H1 (cell line): ENCODE measurements around the gene TYSND1. TPM values are rescaled to one million over a fixed set of nuclear protein-coding genes. Genes with fewer than 3 reads are reported as not detected.

Source experiments
- CTCF ChIA-PET: fragments of 300-600 bp; sonication (Branson Sonifier 250); formaldehyde crosslinking; loops from one replicate; lab custom pipeline; 2021; ENCODE audit not compliant: partially characterized antibody; lab: Charles Lee
- POLR2A ChIA-PET: fragments of 300-600 bp; sonication (Branson Sonifier 250); formaldehyde crosslinking; loops from one replicate; lab custom pipeline; 2021; ENCODE audit warnings: inconsistent platforms; ENCODE audit not compliant: partially characterized antibody; lab: Charles Lee
- DNase-seq, 2 experiments: peaks; one replicate each; pipeline versions ENCODE4 v3.0.0 to v3.0.0-alpha.2; 2010 to 2022; ENCODE audit warnings: low spot score in 2 of 2, low read depth in 1 of 2, mixed read lengths in 1 of 2
- FAIRE-seq: peaks from 2 replicates; lab custom pipeline; 2011; peaks lifted over from hg19 to GRCh38; lab: Jason Lieb, UNC
- H2AFZ ChIP-seq: 2 replicates; pipeline ENCODE4 v1.8.1; 2012; ENCODE audit warnings: low read length, inconsistent platforms
- H2AK5ac ChIP-seq: 2 replicates; pipeline ENCODE4 v1.6.1; 2013; ENCODE audit warnings: low read depth, low read length
- H2BK120ac ChIP-seq: replicated peaks from 2 replicates; pipeline ENCODE3; 2013; ENCODE audit warnings: low read depth, low read length, inconsistent platforms
- H2BK12ac ChIP-seq: 2 replicates; pipeline ENCODE4 v1.6.1; 2013; ENCODE audit warnings: low read depth, low read length
- H2BK15ac ChIP-seq: 2 replicates; pipeline ENCODE4 v1.6.1; 2013; ENCODE audit warnings: low read length
- H2BK20ac ChIP-seq: 2 replicates; pipeline ENCODE4 v1.6.1; 2013; ENCODE audit warnings: low read length
- H2BK5ac ChIP-seq: 2 replicates; pipeline ENCODE4 v1.6.1; 2013; ENCODE audit warnings: low read depth, low read length
- H3K14ac ChIP-seq: 2 replicates; pipeline ENCODE4 v1.6.1; 2013; ENCODE audit warnings: inconsistent platforms; ENCODE audit not compliant: insufficient read length
- H3K18ac ChIP-seq: 2 replicates; pipeline ENCODE4 v1.6.1; 2013; ENCODE audit warnings: low read length; ENCODE audit errors: extremely low read depth
- H3K23ac ChIP-seq: 2 replicates; pipeline ENCODE4 v1.6.1; 2013; ENCODE audit warnings: inconsistent platforms; ENCODE audit not compliant: insufficient read length
- H3K23me2 ChIP-seq: 2 replicates; pipeline ENCODE4 v1.6.1; 2013; ENCODE audit warnings: low read depth, low read length
- H3K27ac ChIP-seq: 2 replicates; pipeline ENCODE4 v1.6.1; 2011; ENCODE audit warnings: low read depth, low read length, inconsistent platforms
- H3K27me3 ChIP-seq, 4 experiments: replicated peaks in 1 of 4; 1 replicate in 1 of 4; 2 replicates in 3 of 4; pipeline versions ENCODE4 v1.6.1 to v1.8.1; 2011 to 2013; ENCODE audit warnings: low read length in 3 of 4, mild to moderate bottlenecking in 3 of 4, inconsistent platforms in 2 of 4, mixed read lengths in 2 of 4, moderate library complexity in 1 of 4; ENCODE audit not compliant: control insufficient read depth in 3 of 4, insufficient read depth in 3 of 4; ENCODE audit errors: extremely low read depth in 1 of 4
- H3K36me3 ChIP-seq, 4 experiments: 2 replicates each; pipeline versions ENCODE4 v1.6.1 to v1.8.1; 2011 to 2013; ENCODE audit warnings: mild to moderate bottlenecking in 4 of 4, low read length in 3 of 4, moderate library complexity in 2 of 4, control low read depth in 1 of 4, inconsistent platforms in 1 of 4; ENCODE audit not compliant: insufficient read depth in 4 of 4, control insufficient read depth in 2 of 4
- H3K4ac ChIP-seq: replicated peaks from 2 replicates; pipeline ENCODE3; 2013; ENCODE audit warnings: low read length, low read depth, mixed read lengths, inconsistent platforms; ENCODE audit not compliant: insufficient read length
- H3K4me1 ChIP-seq, 4 experiments: replicated peaks in 1 of 4; 1 replicate in 1 of 4; 2 replicates in 3 of 4; pipeline versions ENCODE4 v1.6.1 to v1.8.1; 2011 to 2013; ENCODE audit warnings: low read length in 3 of 4, inconsistent platforms in 2 of 4, mixed read lengths in 1 of 4; ENCODE audit not compliant: insufficient read depth in 4 of 4, control insufficient read depth in 3 of 4
- H3K4me2 ChIP-seq, 2 experiments: 2 replicates each; pipeline versions ENCODE4 v1.6.1 to v1.8.1; 2011 to 2013; ENCODE audit warnings: low read depth in 2 of 2, low read length in 2 of 2, control low read depth in 1 of 2, inconsistent platforms in 1 of 2, mild to moderate bottlenecking in 1 of 2; ENCODE audit not compliant: insufficient read depth in 1 of 2
- H3K4me3 ChIP-seq, 4 experiments: fragments of 200-600, 300-600 bp in 1 of 4; sonication (generic), shearing (Covaris generic), sonication (Bioruptor Twin) in 1 of 4; 2 replicates each; pipeline versions ENCODE4 v1.5.1 to v1.8.1; 2011 to 2016; ENCODE audit warnings: low read length in 4 of 4, low read depth in 3 of 4, control low read depth in 2 of 4, inconsistent platforms in 2 of 4, mild to moderate bottlenecking in 2 of 4, mixed read lengths in 1 of 4, moderate library complexity in 1 of 4; ENCODE audit not compliant: insufficient read depth in 2 of 4; ENCODE audit errors: extremely low read depth in 1 of 4
- H3K56ac ChIP-seq: replicated peaks from 2 replicates; pipeline ENCODE3; 2013; ENCODE audit warnings: low read depth, mild to moderate bottlenecking, mixed read lengths, low read length, inconsistent platforms; ENCODE audit not compliant: insufficient read length
- H3K79me1 ChIP-seq: 2 replicates; pipeline ENCODE4 v1.6.1; 2013; ENCODE audit warnings: low read depth, low read length, control low read depth
- H3K79me2 ChIP-seq, 2 experiments: 2 replicates each; pipeline versions ENCODE4 v1.6.1 to v1.8.1; 2012 to 2013; ENCODE audit warnings: low read length in 2 of 2, mild to moderate bottlenecking in 2 of 2, inconsistent platforms in 1 of 2; ENCODE audit not compliant: insufficient read depth in 2 of 2, control insufficient read depth in 1 of 2
- H3K9ac ChIP-seq, 4 experiments: replicated peaks in 1 of 4; 1 replicate in 1 of 4; 2 replicates in 3 of 4; pipeline versions ENCODE4 v1.6.1 to v1.8.1; 2011 to 2013; ENCODE audit warnings: low read depth in 3 of 4, low read length in 3 of 4, control low read depth in 2 of 4, mild to moderate bottlenecking in 2 of 4, moderate library complexity in 2 of 4, inconsistent platforms in 1 of 4; ENCODE audit errors: extremely low read depth in 1 of 4
- H3K9me3 ChIP-seq, 2 experiments: 2 replicates each; pipeline versions ENCODE4 v1.6.1 to v1.8.1; 2012 to 2013; ENCODE audit warnings: mild to moderate bottlenecking in 2 of 2, moderate library complexity in 2 of 2, control low read depth in 1 of 2, inconsistent platforms in 1 of 2, low read depth in 1 of 2, low read length in 1 of 2, mixed read lengths in 1 of 2; ENCODE audit not compliant: insufficient read depth in 2 of 2
- H4K20me1 ChIP-seq, 2 experiments: replicated peaks in 1 of 2; 2 replicates each; pipeline versions ENCODE3 to v1.8.1; 2011 to 2013; ENCODE audit warnings: inconsistent platforms in 2 of 2, low read length in 2 of 2, mild to moderate bottlenecking in 1 of 2; ENCODE audit not compliant: insufficient read depth in 2 of 2, control insufficient read depth in 1 of 2
- H4K5ac ChIP-seq: 2 replicates; pipeline ENCODE4 v1.6.1; 2013; ENCODE audit warnings: low read length, low read depth, mixed read lengths, inconsistent platforms; ENCODE audit not compliant: insufficient read length
- H4K8ac ChIP-seq: 2 replicates; pipeline ENCODE4 v1.8.0; 2013; ENCODE audit warnings: mild to moderate bottlenecking, moderate library complexity, low read length, inconsistent platforms; ENCODE audit not compliant: insufficient read depth; ENCODE audit errors: extremely low read depth
- H4K91ac ChIP-seq: replicated peaks from 2 replicates; pipeline ENCODE3; 2013; ENCODE audit warnings: low read length, mixed read lengths, inconsistent platforms; ENCODE audit not compliant: insufficient read length
- BACH1 ChIP-seq: IDR thresholded peaks from 2 replicates; pipeline ENCODE4 v1.6.1; 2012; ENCODE audit warnings: low read length, improper control_type of control experiment
- HDAC6 ChIP-seq: IDR thresholded peaks from one replicate; pipeline ENCODE4 v1.7.1; 2012; ENCODE audit warnings: low read depth, mild to moderate bottlenecking, inconsistent platforms, low read length, moderate library complexity
- POLR2A ChIP-seq, 2 experiments: IDR thresholded peaks; 1 replicate in 1 of 2; 2 replicates in 1 of 2; pipeline ENCODE4 v1.6.1; 2011; ENCODE audit warnings: low read depth in 2 of 2, low read length in 2 of 2, mild to moderate bottlenecking in 2 of 2; ENCODE audit errors: control extremely low read depth in 1 of 2
- POU5F1 ChIP-seq: IDR thresholded peaks from 2 replicates; pipeline ENCODE4 v1.6.1; 2011; ENCODE audit warnings: low read depth, mild to moderate bottlenecking, low read length, moderate library complexity
- RAD21 ChIP-seq, 2 experiments: IDR thresholded peaks in 1 of 2; conservative IDR thresholded peaks in 1 of 2; 2 replicates each; pipeline ENCODE4 v1.6.1; 2011; ENCODE audit warnings: low read depth in 2 of 2, low read length in 2 of 2, improper control_type of control experiment in 1 of 2, inconsistent platforms in 1 of 2, mild to moderate bottlenecking in 1 of 2, moderate library complexity in 1 of 2
- RBBP5 ChIP-seq: IDR thresholded peaks from 2 replicates; pipeline ENCODE4 v1.7.1; 2012; ENCODE audit warnings: low read depth, mild to moderate bottlenecking, inconsistent platforms, low read length, moderate library complexity, borderline replicate concordance
- SIN3A ChIP-seq, 2 experiments: IDR thresholded peaks in 1 of 2; conservative IDR thresholded peaks in 1 of 2; 2 replicates each; pipeline ENCODE4 v1.6.1; 2011 to 2012; ENCODE audit warnings: low read length in 2 of 2, improper control_type of control experiment in 1 of 2, low read depth in 1 of 2, mild to moderate bottlenecking in 1 of 2
- SIX5 ChIP-seq: IDR thresholded peaks from 2 replicates; pipeline ENCODE4 v1.6.1; 2011; ENCODE audit warnings: mild to moderate bottlenecking, low read depth, low read length
- WGBS, 2 experiments: shearing (Covaris generic) in 1 of 2; methylation state at CpG; one replicate each; pipeline versions ENCODE4 v1.1.6 to v1.1.7; 2013 to 2015; ENCODE audit warnings: low lambda C conversion rate in 2 of 2, mixed read lengths in 2 of 2, inconsistent platforms in 1 of 2, low coverage in 1 of 2, missing lambda C conversion rate in 1 of 2; ENCODE audit not compliant: insufficient replicate concordance in 2 of 2, insufficient coverage in 1 of 2, insufficient read length in 1 of 2; ENCODE audit errors: extremely low coverage in 1 of 2, missing lambda C conversion rate in 1 of 2; 5-methylcytosine and 5-hydroxymethylcytosine counted together
- polyA plus RNA-seq, 7 experiments: library from polyadenylated mRNA; depleted of rRNA in 3 of 7; stranded (reverse) in 5 of 7; unstranded in 2 of 7; fragments of >200 nt in 5 of 7; fragments of 200-250 nt in 2 of 7; gene quantifications; 1 replicate in 5 of 7; 2 replicates in 1 of 7; 4 replicates in 1 of 7; pipeline versions ENCODE4 v1.2.1 to v1.2.3, GENCODE V29; 2011 to 2013; ENCODE audit warnings: missing spikeins in 2 of 7, mixed read lengths in 2 of 7
- total RNA-seq: library from RNA; stranded (reverse); fragmentation: NEBNext Ultra II Directional; extraction: Animal tissue kit (Norgen Biotek cat#: 25700); gene quantifications from 2 replicates; pipeline ENCODE4 v1.2.1, GENCODE V29; 2021
- TF ChIP-seq, protein P1 (sequence below): IDR thresholded peaks from 2 replicates; pipeline ENCODE4 v1.6.1; 2012; ENCODE audit warnings: low read length, inconsistent platforms

The TYSND1 gene
- total and polyA plus RNA-seq, 2 of the 8 experiments (the other 6 are each of a cell fraction or from before 2014, with no cell fraction given): 11.9 to 15.0 TPM

DNA sequence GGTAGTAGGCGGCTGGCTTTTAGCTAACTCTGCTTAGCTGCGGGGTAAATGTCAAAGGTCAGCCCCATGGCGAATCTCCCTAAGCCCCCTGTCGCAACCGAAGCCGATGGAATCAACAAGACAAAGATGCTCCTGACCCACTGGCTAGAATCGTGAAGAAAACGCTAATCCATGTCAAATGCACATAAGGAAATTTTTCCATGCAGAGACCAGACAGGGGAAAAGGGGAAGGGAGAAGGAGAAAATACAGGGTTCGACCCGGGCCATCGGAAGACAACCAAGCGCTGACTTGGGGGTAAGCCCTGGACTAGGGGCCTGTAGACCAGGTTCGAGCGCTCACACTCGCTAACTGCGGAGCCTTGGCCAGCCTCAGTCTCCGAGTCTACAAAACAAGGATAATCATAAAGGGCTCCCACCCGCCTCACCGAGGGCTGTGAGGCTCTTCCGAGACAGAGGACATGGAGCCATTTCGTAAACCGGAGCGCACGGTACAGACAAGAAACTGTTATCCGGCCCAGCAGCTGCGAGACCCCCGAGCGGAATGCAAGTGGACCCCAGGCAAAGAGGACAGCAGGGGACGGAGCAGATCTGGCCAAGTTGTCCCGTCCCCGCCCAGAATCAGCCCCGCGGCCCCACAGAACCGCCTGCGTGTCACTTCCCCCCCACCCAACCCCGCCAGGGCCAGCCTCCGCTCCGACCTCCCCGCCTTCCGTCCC, 23.3 kb upstream of the TYSND1 start:
- WGBS, 2 experiments: 3% methylated on average over 29 of the region's 40 CpGs; no CpG with 5 or more reads in 1 of the 2 experiments
- CTCF ChIA-PET: interaction anchor here (0.6 to 5.2 kb wide), 5 partner anchors 8 to 211 kb away, joined by 3 to 32 read pairs (median 3); partner anchors contain the start of gene TYSND1
- no peak for FAIRE-seq
- no peak overlapping the region for H2AFZ ChIP-seq
- H3K23me2 ChIP-seq: peaks cover 6% of the 10 kb centered on the region; the same call in 1 of the 2 replicates
- H2BK20ac ChIP-seq: no peak overlapping the region
- no peak overlapping the region for H3K14ac ChIP-seq
- no peak overlapping the region for H3K27ac ChIP-seq
- peaks cover 4 to 7% of the 10 kb centered on the region in 2 experiments for H4K20me1 ChIP-seq
- H3K56ac ChIP-seq: no peak overlapping the region
- 0 out of 7 replicates have a peak, but pooled peaks cover 0 to 3% (median 0%) of the 10 kb centered on the region in 4 experiments for H3K4me1 ChIP-seq
- H3K9ac ChIP-seq: peak overlapping the region; percentile 74 to 95 (median 84)
- DNase-seq: no peak
- no peak overlapping the region; the same call in 1 of the 2 replicates for H2BK12ac ChIP-seq
- H3K18ac ChIP-seq: no peak overlapping the region; the same call in 1 of the 2 replicates
- H2AK5ac ChIP-seq: no peak overlapping the region
- peak overlapping the region; percentile 52; the same call in 1 of the 2 replicates for H2BK5ac ChIP-seq
- peaks cover 0 to 10% (median 4%) of the 10 kb centered on the region in 4 experiments; a peak in 1 of 8 replicates for H3K36me3 ChIP-seq
- H4K91ac ChIP-seq: no peak overlapping the region
- H3K4me2 ChIP-seq: peak overlapping the region; percentile 74 to 87
- H3K27me3 ChIP-seq: no peaks in the 10 kb centered on the region
- H3K79me1 ChIP-seq: peaks cover 5% of the 10 kb centered on the region; the same call in 1 of the 2 replicates
- peaks cover 26 to 51% of the 10 kb centered on the region in 2 experiments for H3K79me2 ChIP-seq
- no peak overlapping the region for H3K23ac ChIP-seq
- no peak overlapping the region for H2BK120ac ChIP-seq
- no peak overlapping the region for H4K5ac ChIP-seq
- H3K4ac ChIP-seq: no peak overlapping the region
- no peaks in the 10 kb centered on the region for H3K9me3 ChIP-seq
- H3K4me3 ChIP-seq: peak overlapping the region; percentile 85 to 97 (median 96)
- H2BK15ac ChIP-seq: no peak overlapping the region
- H4K8ac ChIP-seq: no peak overlapping the region; the same call in 1 of the 2 replicates
- POLR2A ChIA-PET: interaction anchor here (0.8 to 1.6 kb wide), 9 partner anchors 11 to 56 kb away, joined by 3 to 5 read pairs (median 4); partner anchors contain the start of gene TYSND1
- TF ChIP-seq RBBP5 (0 out of 2 replicates have a peak, but pooled peaks have one; percentile 72), RAD21 (IDR thresholded peaks at IDR 0.05 in 1 of 2, conservative IDR thresholded peaks at IDR 0.05 in 1 of 2; ENCODE audit: low read depth in 2 of 2, low read length in 2 of 2) (no peak), HDAC6 (no peak), SIX5 (no peak), BACH1 (no peak), POU5F1 (no peak), SIN3A (conservative IDR thresholded peaks at IDR 0.05 in 1 of 2, IDR thresholded peaks at IDR 0.05 in 1 of 2; ENCODE audit: low read depth in 1 of 2, low read length in 2 of 2) (0 out of 4 replicates have a peak, but pooled peaks of 1 of the 2 experiments have one; percentile 13), POLR2A (IDR thresholded peaks at IDR 0.05; ENCODE audit: control extremely low read depth in 1 of 2, low read depth in 2 of 2, low read length in 2 of 2) (no peak)
- TF ChIP-seq, protein P1, sequence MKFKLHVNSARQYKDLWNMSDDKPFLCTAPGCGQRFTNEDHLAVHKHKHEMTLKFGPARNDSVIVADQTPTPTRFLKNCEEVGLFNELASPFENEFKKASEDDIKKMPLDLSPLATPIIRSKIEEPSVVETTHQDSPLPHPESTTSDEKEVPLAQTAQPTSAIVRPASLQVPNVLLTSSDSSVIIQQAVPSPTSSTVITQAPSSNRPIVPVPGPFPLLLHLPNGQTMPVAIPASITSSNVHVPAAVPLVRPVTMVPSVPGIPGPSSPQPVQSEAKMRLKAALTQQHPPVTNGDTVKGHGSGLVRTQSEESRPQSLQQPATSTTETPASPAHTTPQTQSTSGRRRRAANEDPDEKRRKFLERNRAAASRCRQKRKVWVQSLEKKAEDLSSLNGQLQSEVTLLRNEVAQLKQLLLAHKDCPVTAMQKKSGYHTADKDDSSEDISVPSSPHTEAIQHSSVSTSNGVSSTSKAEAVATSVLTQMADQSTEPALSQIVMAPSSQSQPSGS: no peak
